ENCODE measurements around the gene CTNNBL1. TPM values are rescaled to one million over a fixed set of nuclear protein-coding genes. Genes with fewer than 3 reads are reported as not detected.

The CTNNBL1 gene
- total and polyA plus RNA-seq, 2 donors (not counting 3 experiments of a cell fraction or from before 2014, with no cell fraction given), result 20.8 to 60.2 TPM

DNA sequence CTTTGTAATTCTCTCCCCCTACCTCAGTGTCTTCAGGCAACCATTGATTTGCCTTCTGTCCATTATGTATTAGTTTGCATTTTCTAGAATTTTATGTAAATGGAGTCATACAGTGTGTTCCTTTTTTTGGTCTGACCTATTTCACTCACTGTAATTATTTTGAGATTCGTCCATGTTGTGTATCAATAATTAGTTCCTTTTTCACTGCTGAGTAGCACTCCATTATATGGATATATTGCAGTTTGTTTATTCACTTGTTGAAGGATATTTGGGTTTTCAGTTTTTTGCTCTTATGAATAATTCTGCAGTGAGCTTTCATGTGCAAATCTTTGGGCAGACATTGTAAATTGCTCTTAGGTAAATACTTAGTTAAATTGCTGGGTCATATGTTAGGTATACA lies 97.1 kb downstream of the CTNNBL1 start:
- Histone ChIP-seq H3K9me3 (replicated peaks; ENCODE audit: control insufficient read depth, insufficient read depth, low read length) (no peaks in the 10 kb centered on the region), H3K4me2 (ENCODE audit: insufficient read depth, low read length) (no peak overlapping the region), H2AFZ (ENCODE audit: low read depth, low read length) (no peak overlapping the region), H3K9me1 (replicated peaks; ENCODE audit: control insufficient read depth, extremely low read depth, insufficient read depth, low read length) (no peaks in the 10 kb centered on the region), H3K4me3 (replicated peaks in 1 of 3; ENCODE audit: insufficient read depth in 1 of 3, low read depth in 1 of 3, low read length in 3 of 3) (no peak overlapping the region), H3K9ac (replicated peaks; ENCODE audit: extremely low read depth, insufficient read depth, low read length) (no peak overlapping the region), H3K27me3 (ENCODE audit: control insufficient read depth in 2 of 2, insufficient read depth in 2 of 2, low read length in 2 of 2) (no peaks in the 10 kb centered on the region), H4K20me1 (replicated peaks; ENCODE audit: control insufficient read depth, extremely low read depth, insufficient read depth, low read length) (no peaks in the 10 kb centered on the region), H3K36me3 (ENCODE audit: control insufficient read depth in 2 of 2, extremely low read depth in 1 of 2, insufficient read depth in 2 of 2, low read length in 2 of 2) (peaks cover 2 to 4% of the 10 kb centered on the region in 2 experiments), H3K4me1 (ENCODE audit: control insufficient read depth, extremely low read depth, insufficient read depth, low read length) (no peaks in the 10 kb centered on the region), H3K27ac (ENCODE audit: insufficient read depth, low read depth, low read length) (no peak overlapping the region), H3K79me2 (ENCODE audit: control insufficient read depth, insufficient read depth, low read length) (no peaks in the 10 kb centered on the region)
- no TSS peak for BruUV-seq (replicated peaks)
- dilution Hi-C loops (cut with MboI; ENCODE audit: extremely low pct_ligation_motif_present, low sequenced_read_pairs) (no loop called here), intact Hi-C loops (cut with micrococcal nuclease) (no loop called here)
- CTCF ChIA-PET, result interaction anchor here (1.4 kb wide), 1 partner anchor 29 kb away, joined by 3 read pairs; no protein-coding TSS in a partner anchor
- POLR2A ChIA-PET, result no interaction called here
- no peak for DNase-seq (ENCODE audit: low read depth, low spot score)
- no peak for TF ChIP-seq POLR2A (IDR thresholded peaks at IDR 0.05; ENCODE audit: low read depth, low read length)
- TF ChIP-seq JUN (IDR thresholded peaks at IDR 0.05; ENCODE audit: borderline replicate concordance, insufficient read depth, insufficient read length, low read depth), result no peak
- TF ChIP-seq, protein P1, sequence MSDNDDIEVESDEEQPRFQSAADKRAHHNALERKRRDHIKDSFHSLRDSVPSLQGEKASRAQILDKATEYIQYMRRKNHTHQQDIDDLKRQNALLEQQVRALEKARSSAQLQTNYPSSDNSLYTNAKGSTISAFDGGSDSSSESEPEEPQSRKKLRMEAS (IDR thresholded peaks at IDR 0.05; ENCODE audit: insufficient read depth, insufficient read length), result no peak
- no peak for TF ChIP-seq GATA2 (IDR thresholded peaks at IDR 0.05; ENCODE audit: insufficient read depth, insufficient read length, low read depth, low read length)
- TF ChIP-seq EZH2 (IDR thresholded peaks at IDR 0.05; ENCODE audit: borderline replicate concordance, low read depth, low read length, severe bottlenecking), result no peak
- no peak for TF ChIP-seq POLR2AphosphoS5 (IDR thresholded peaks at IDR 0.05; ENCODE audit: insufficient read depth, low read depth, low read length)
- no peak for TF ChIP-seq MYC (IDR thresholded peaks at IDR 0.05; ENCODE audit: low read depth, low read length)
- TF ChIP-seq, protein P2, sequence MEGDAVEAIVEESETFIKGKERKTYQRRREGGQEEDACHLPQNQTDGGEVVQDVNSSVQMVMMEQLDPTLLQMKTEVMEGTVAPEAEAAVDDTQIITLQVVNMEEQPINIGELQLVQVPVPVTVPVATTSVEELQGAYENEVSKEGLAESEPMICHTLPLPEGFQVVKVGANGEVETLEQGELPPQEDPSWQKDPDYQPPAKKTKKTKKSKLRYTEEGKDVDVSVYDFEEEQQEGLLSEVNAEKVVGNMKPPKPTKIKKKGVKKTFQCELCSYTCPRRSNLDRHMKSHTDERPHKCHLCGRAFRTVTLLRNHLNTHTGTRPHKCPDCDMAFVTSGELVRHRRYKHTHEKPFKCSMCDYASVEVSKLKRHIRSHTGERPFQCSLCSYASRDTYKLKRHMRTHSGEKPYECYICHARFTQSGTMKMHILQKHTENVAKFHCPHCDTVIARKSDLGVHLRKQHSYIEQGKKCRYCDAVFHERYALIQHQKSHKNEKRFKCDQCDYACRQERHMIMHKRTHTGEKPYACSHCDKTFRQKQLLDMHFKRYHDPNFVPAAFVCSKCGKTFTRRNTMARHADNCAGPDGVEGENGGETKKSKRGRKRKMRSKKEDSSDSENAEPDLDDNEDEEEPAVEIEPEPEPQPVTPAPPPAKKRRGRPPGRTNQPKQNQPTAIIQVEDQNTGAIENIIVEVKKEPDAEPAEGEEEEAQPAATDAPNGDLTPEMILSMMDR (IDR thresholded peaks at IDR 0.05; ENCODE audit: extremely low read depth in 1 of 2, insufficient read depth in 1 of 2, low read depth in 1 of 2, low read length in 2 of 2), result no peak
- TF ChIP-seq FOS (IDR thresholded peaks at IDR 0.05; ENCODE audit: borderline replicate concordance, insufficient read depth, low read length), result no peak
- no peak for FAIRE-seq
